K562 (cell line): ENCODE measurements around the gene CCDC71L. TPM values are rescaled to one million over a fixed set of nuclear protein-coding genes. Genes with fewer than 3 reads are reported as not detected.
A peak's percentile ranks its signal among the peaks of the same experiment; 100 is the strongest.

Experiments
- BRD9 ChIP-seq: fragments of 450-650 bp; IDR thresholded peaks from 2 replicates; pipeline ENCODE4 v1.6.1; 2018; ENCODE audit warnings: low read depth; ENCODE audit not compliant: partially characterized antibody
- CEBPB ChIP-seq: fragments of 450-650 bp; IDR thresholded peaks from 2 replicates; pipeline ENCODE4 v1.6.1; 2016; ENCODE audit warnings: missing genetic modification characterization, missing compliant biosample characterization
- CEBPG ChIP-seq, 3 experiments: fragments of 200-800 bp in 1 of 3; sonication (Bioruptor generic) in 1 of 3; sonication (generic) in 1 of 3; formaldehyde crosslinking in 1 of 3; IDR thresholded peaks in 2 of 3; conservative IDR thresholded peaks in 1 of 3; 2 replicates each; pipeline versions ENCODE4 v1.6.1 to v1.8.0; 2016 to 2022; ENCODE audit warnings: missing compliant biosample characterization in 2 of 3, missing genetic modification characterization in 2 of 3, mild to moderate bottlenecking in 1 of 3, missing genetic modification reagents in 1 of 3
- CREM ChIP-seq: IDR thresholded peaks from 2 replicates; pipeline ENCODE4 v1.6.1; 2014; ENCODE audit warnings: antibody characterized with exemption, low read depth
- HDAC8 ChIP-seq: fragments of 450-650 bp; IDR thresholded peaks from 2 replicates; pipeline ENCODE4 v1.6.1; 2016; ENCODE audit warnings: mild to moderate bottlenecking, missing genetic modification characterization, moderate library complexity, missing compliant biosample characterization
- KDM1A ChIP-seq, 2 experiments: fragments of 450-650 bp; IDR thresholded peaks; 2 replicates each; pipeline ENCODE4 v1.6.1; 2016; ENCODE audit warnings: mild to moderate bottlenecking in 2 of 2
- MTA3 ChIP-seq: fragments of 450-650 bp; formaldehyde crosslinking; IDR thresholded peaks from 2 replicates; pipeline ENCODE4 v1.6.1; 2017; ENCODE audit warnings: mild to moderate bottlenecking, borderline replicate concordance
- POLR2A ChIP-seq: fragments of 450-650 bp; conservative IDR thresholded peaks from 2 replicates; pipeline ENCODE4 v1.6.1; 2016
- RAD21 ChIP-seq, 2 experiments: fragments of 250-450 bp in 1 of 2; fragments of 450-650 bp in 1 of 2; sonication (Bioruptor Pico) in 1 of 2; formaldehyde crosslinking in 1 of 2; IDR thresholded peaks in 1 of 2; conservative IDR thresholded peaks in 1 of 2; 2 replicates each; pipeline versions ENCODE4 v1.4.0 to v1.8.0; 2020 to 2022; ENCODE audit warnings: mild to moderate bottlenecking in 2 of 2, moderate library complexity in 1 of 2
- STAT6 ChIP-seq: sonication (generic); formaldehyde crosslinking; IDR thresholded peaks from 2 replicates; pipeline ENCODE4 v1.8.1; 2023; ENCODE audit warnings: mild to moderate bottlenecking, missing genetic modification reagents
- TAF9B ChIP-seq: fragments of 450-650 bp; IDR thresholded peaks from 2 replicates; pipeline ENCODE4 v1.6.1; 2018; ENCODE audit warnings: mild to moderate bottlenecking; ENCODE audit not compliant: partially characterized antibody
- TBL1XR1 ChIP-seq, 2 experiments: IDR thresholded peaks; 2 replicates each; pipeline ENCODE4 v1.6.1; 2012; ENCODE audit warnings: improper control_type of control experiment in 2 of 2, low read length in 2 of 2, mild to moderate bottlenecking in 1 of 2
- TEAD4 ChIP-seq, 2 experiments: sonication (generic) in 1 of 2; formaldehyde crosslinking in 1 of 2; IDR thresholded peaks; 2 replicates each; pipeline versions ENCODE4 v1.6.1 to v1.8.0; 2012 to 2022; ENCODE audit warnings: borderline replicate concordance in 1 of 2, inconsistent platforms in 1 of 2, low read length in 1 of 2, mild to moderate bottlenecking in 1 of 2, missing genetic modification reagents in 1 of 2
- ZNF23 ChIP-seq: fragments of 250-450 bp; sonication (Bioruptor Pico); IDR thresholded peaks from 2 replicates; pipeline ENCODE4 v1.4.0; 2020; ENCODE audit warnings: mild to moderate bottlenecking
- ZNF431 ChIP-seq: sonication (generic); formaldehyde crosslinking; IDR thresholded peaks from 2 replicates; pipeline ENCODE4 v1.8.0; 2022; ENCODE audit warnings: mild to moderate bottlenecking, missing genetic modification reagents
- ZNF592 ChIP-seq: fragments of 450-650 bp; IDR thresholded peaks from 2 replicates; pipeline ENCODE4 v1.6.1; 2017; ENCODE audit warnings: antibody characterized with exemption, mild to moderate bottlenecking
- ZNF639 ChIP-seq, 2 experiments: fragments of 200-800 bp in 1 of 2; sonication (Bioruptor generic) in 1 of 2; sonication (generic) in 1 of 2; formaldehyde crosslinking in 1 of 2; IDR thresholded peaks in 1 of 2; conservative IDR thresholded peaks in 1 of 2; 2 replicates each; pipeline versions ENCODE4 v1.5.0 to v1.6.1; 2016 to 2020; ENCODE audit warnings: missing compliant biosample characterization in 1 of 2, missing genetic modification characterization in 1 of 2, missing genetic modification reagents in 1 of 2
- polyA plus RNA-seq, 8 experiments: library from polyadenylated mRNA; depleted of rRNA in 4 of 8; stranded (reverse) in 5 of 8; unstranded in 3 of 8; fragments of >200 nt; fragmentation: Nextera tagmentation in 2 of 8; fragmentation: Illumina TruSeq in 1 of 8; extraction: Ambion mirVana in 2 of 8; extraction: Trizol in 1 of 8; gene quantifications; 2 replicates each; pipeline versions ENCODE4 v1.2.1 to v1.2.3, GENCODE V29; 2011 to 2014; ENCODE audit warnings: inconsistent platforms in 1 of 8, missing spikeins in 1 of 8
- total RNA-seq, 7 experiments: library from RNA; depleted of rRNA in 6 of 7; stranded (reverse); fragments of >200 nt in 6 of 7; fragmentation: Illumina TruSeq in 2 of 7; extraction: Trizol in 2 of 7; gene quantifications; 2 replicates each; pipeline versions ENCODE4 v1.2.1 to v1.2.3, GENCODE V29; 2011 to 2021; ENCODE audit warnings: low replicate concordance in 1 of 7

Gene CCDC71L
- total and polyA plus RNA-seq, 9 of the 15 experiments (the other 6 are each of a cell fraction or from before 2014, with no cell fraction given) = 5.7 to 108 (median 25.4) TPM

GRCh38 chr7:106657085-106657991 is 3.6 kb downstream of the CCDC71L start (continued):
- TF ChIP-seq TBL1XR1 (IDR thresholded peaks at IDR 0.05; ENCODE audit: low read length in 2 of 2) (0 out of 4 replicates have a peak, but pooled peaks of 1 of the 2 experiments have one; percentile 24), HDAC8 (tag) (no peak), ZNF431 (CRISPR knock-in tag) (no peak), STAT6 (CRISPR knock-in tag) (no peak), CEBPB (tag) (peak; percentile 80; the same call in 1 of the 2 replicates), ZNF639 (CRISPR knock-in tag; conservative IDR thresholded peaks at IDR 0.05 in 1 of 2, IDR thresholded peaks at IDR 0.05 in 1 of 2) (no peak), ZNF23 (CRISPR knock-in tag) (0 out of 2 replicates have a peak, but pooled peaks have one; percentile 8), TAF9B (peak; percentile 10), KDM1A (IDR thresholded peaks at IDR 0.05) (0 out of 4 replicates have a peak, but pooled peaks of 1 of the 2 experiments have one; percentile 12), CEBPG (CRISPR knock-in tag; IDR thresholded peaks at IDR 0.05) (no peak), CEBPG (tag; conservative IDR thresholded peaks at IDR 0.05 in 1 of 2, IDR thresholded peaks at IDR 0.05 in 1 of 2) (peak; percentile 73 to 95), BRD9 (peak; percentile 55), MTA3 (0 out of 2 replicates have a peak, but pooled peaks have one; percentile 56), ZNF592 (peak; percentile 67), RAD21 (CRISPR knock-in tag; conservative IDR thresholded peaks at IDR 0.05 in 1 of 2, IDR thresholded peaks at IDR 0.05 in 1 of 2) (peak in 1 of 2 experiments; percentile 34; a peak in 2 of 4 replicates), CREM (0 out of 2 replicates have a peak, but pooled peaks have one; percentile 21), TEAD4 (IDR thresholded peaks at IDR 0.05; ENCODE audit: low read length) (peak; percentile 5; the same call in 1 of the 2 replicates), TEAD4 (CRISPR knock-in tag; IDR thresholded peaks at IDR 0.05; ENCODE audit: borderline replicate concordance) (no peak), POLR2A (peak; percentile 35; the same call in 1 of the 2 replicates)
